Suprapubic skin (tissue), 4 donors: ENCODE data around the gene DNAJC19.

ENCODE experiments used
- CTCF ChIP-seq, 2 donors: fragments of 200-600 bp in 1 of 2; fragments of 450-650 bp in 1 of 2; sonication (generic) in 1 of 2; IDR thresholded peaks; one replicate each; pipeline ENCODE4 v1.5.1; 2016 to 2019; ENCODE audit warnings: antibody characterized with exemption in 2 of 2, mild to moderate bottlenecking in 1 of 2, moderate library complexity in 1 of 2
- EP300 ChIP-seq: sonication (generic); formaldehyde crosslinking; IDR thresholded peaks from one replicate; pipeline ENCODE4 v1.6.1; 2017; ENCODE audit warnings: antibody characterized with exemption
- POLR2A ChIP-seq, 2 donors: fragments of 450-650 bp; IDR thresholded peaks; one replicate each; pipeline ENCODE4 v1.6.1; 2017; ENCODE audit warnings: antibody characterized with exemption in 2 of 2, mild to moderate bottlenecking in 2 of 2, moderate library complexity in 2 of 2
- POLR2AphosphoS5 ChIP-seq, 3 donors: sonication (generic); formaldehyde crosslinking; IDR thresholded peaks; one replicate each; pipeline ENCODE4 v1.6.1; 2017; ENCODE audit warnings: antibody characterized with exemption in 3 of 3

DNA sequence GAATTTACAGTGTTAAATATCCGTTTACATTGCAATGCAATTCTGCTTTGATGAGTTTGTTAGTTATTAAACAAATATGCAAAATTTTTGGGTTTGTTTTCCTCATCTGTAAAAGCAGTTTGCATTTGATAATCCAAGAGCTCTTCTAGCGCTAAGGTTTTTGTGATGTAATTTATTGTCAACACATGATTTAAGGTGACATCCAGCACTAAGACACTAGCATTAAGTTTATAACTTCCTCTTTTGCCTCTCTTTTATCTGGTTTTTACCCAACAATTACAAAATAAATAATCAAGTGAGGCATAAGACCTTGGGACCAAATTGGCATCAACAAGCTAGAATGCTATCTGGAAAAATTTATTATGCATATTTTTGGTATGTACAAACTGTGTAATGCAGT lies 969 bp upstream of the DNAJC19 start:
- TF ChIP-seq EP300 = no peak
- no peak for TF ChIP-seq CTCF (IDR thresholded peaks at IDR 0.05)
- no peak for TF ChIP-seq POLR2A (IDR thresholded peaks at IDR 0.05)
- no peak for TF ChIP-seq POLR2AphosphoS5 (IDR thresholded peaks at IDR 0.05)
